Naive thymus-derived CD8-positive, alpha-beta T cell (primary cell): ENCODE results near the gene JADE2. TPM values are rescaled to one million over a fixed set of nuclear protein-coding genes. Genes with fewer than 3 reads are reported as not detected.
A peak's percentile ranks its signal among the peaks of the same experiment; 100 is the strongest.
"Not testable (repeated sequence)": the region's sequence is repeated elsewhere in the genome, so short reads cannot be mapped to it uniquely, and the experiment has no call there.

Experiments used
- ATAC-seq, 2 donors: fragments of 150-1000 bp; cut with Tn5 transposase in 1 of 2; sonication (Bioruptor Pico), chemical (Tn5 transposase) in 1 of 2; 1 replicate in 1 of 2; 2 replicates in 1 of 2; pipeline ENCODE4 v1.10.0; 2021; ENCODE audit warnings: mild to moderate bottlenecking in 2 of 2, moderate library complexity in 2 of 2
- POLR2A ChIA-PET: fragments of 350-600 bp; sonication (Branson Sonifier 250); formaldehyde crosslinking; loops from one replicate; lab custom pipeline; 2021; ENCODE audit warnings: antibody characterized with exemption; lab: Charles Lee
- DNase-seq, 10 donors: peaks; one replicate each; pipeline versions ENCODE4 v3.0.0 to v3.0.0-alpha.2; 2020 to 2022
- H3K27ac Mint-ChIP-seq, 10 donors: one replicate each; pipeline ENCODE4 v1.8.0; 2020 to 2022; ENCODE audit warnings: mild to moderate bottlenecking in 10 of 10, mixed read lengths in 10 of 10, moderate library complexity in 4 of 10, inconsistent platforms in 1 of 10
- H3K27me3 Mint-ChIP-seq, 5 donors: one replicate each; pipeline ENCODE4 v1.8.0; 2021 to 2022; ENCODE audit warnings: mixed read lengths in 5 of 5
- H3K36me3 Mint-ChIP-seq, 3 donors: one replicate each; pipeline ENCODE4 v1.8.0; 2020 to 2022; ENCODE audit warnings: mixed read lengths in 3 of 3, mild to moderate bottlenecking in 2 of 3, inconsistent platforms in 1 of 3
- H3K4me1 Mint-ChIP-seq, 4 donors: one replicate each; pipeline ENCODE4 v1.8.0; 2021 to 2022; ENCODE audit warnings: mixed read lengths in 4 of 4
- H3K4me3 Mint-ChIP-seq, 10 donors: one replicate each; pipeline ENCODE4 v1.8.0; 2020 to 2022; ENCODE audit warnings: mild to moderate bottlenecking in 10 of 10, mixed read lengths in 10 of 10, moderate library complexity in 6 of 10, inconsistent platforms in 1 of 10
- H3K9me3 Mint-ChIP-seq, 9 donors: one replicate each; pipeline ENCODE4 v1.8.0; 2020 to 2022; ENCODE audit warnings: mixed read lengths in 9 of 9, mild to moderate bottlenecking in 3 of 9, inconsistent platforms in 1 of 9, moderate library complexity in 1 of 9
- polyA plus RNA-seq, 3 donors: library from polyadenylated mRNA; unstranded; fragments of 300-500 nt; fragmentation: Illumina TruSeq; gene quantifications; one replicate each; pipeline ENCODE4 v1.2.3, GENCODE V29; 2021
- total RNA-seq, 8 experiments: library from RNA in 2 of 8; stranded (reverse) in 2 of 8; gene quantifications; one replicate each; pipeline ENCODE4 v1.2.3 and lab custom pipeline; 2021 to 2026

JADE2 gene
- total and polyA plus RNA-seq, 5 experiments from 2014 or later: 24.3 to 262 (median 38.9) TPM

- POLR2A ChIA-PET: interaction anchor here (0.6 to 2.5 kb wide), 5 partner anchors 11 to 100 kb away, joined by 3 to 11 read pairs (median 3); partner anchors contain the start of genes CDKN2AIPNL and JADE2
- Mint-ChIP-seq H3K4me1 (peaks cover 6 to 10% (median 7%) of the 10 kb centered on the region in 4 donors), H3K36me3 (no peaks in the 10 kb centered on the region), H3K9me3 (no peaks in the 10 kb centered on the region), H3K27me3 (no peaks in the 10 kb centered on the region), H3K27ac (peak overlapping the region in 7 of 10 donors; percentile 2 to 70 (median 29)), H3K4me3 (no peak overlapping the region)
- DNase-seq: no peak
- ATAC-seq: peak; percentile 23 to 52
These were observed 14.3 kb upstream of the JADE2 start for GRCh38 chr5:134510970-134511795.

DNA sequence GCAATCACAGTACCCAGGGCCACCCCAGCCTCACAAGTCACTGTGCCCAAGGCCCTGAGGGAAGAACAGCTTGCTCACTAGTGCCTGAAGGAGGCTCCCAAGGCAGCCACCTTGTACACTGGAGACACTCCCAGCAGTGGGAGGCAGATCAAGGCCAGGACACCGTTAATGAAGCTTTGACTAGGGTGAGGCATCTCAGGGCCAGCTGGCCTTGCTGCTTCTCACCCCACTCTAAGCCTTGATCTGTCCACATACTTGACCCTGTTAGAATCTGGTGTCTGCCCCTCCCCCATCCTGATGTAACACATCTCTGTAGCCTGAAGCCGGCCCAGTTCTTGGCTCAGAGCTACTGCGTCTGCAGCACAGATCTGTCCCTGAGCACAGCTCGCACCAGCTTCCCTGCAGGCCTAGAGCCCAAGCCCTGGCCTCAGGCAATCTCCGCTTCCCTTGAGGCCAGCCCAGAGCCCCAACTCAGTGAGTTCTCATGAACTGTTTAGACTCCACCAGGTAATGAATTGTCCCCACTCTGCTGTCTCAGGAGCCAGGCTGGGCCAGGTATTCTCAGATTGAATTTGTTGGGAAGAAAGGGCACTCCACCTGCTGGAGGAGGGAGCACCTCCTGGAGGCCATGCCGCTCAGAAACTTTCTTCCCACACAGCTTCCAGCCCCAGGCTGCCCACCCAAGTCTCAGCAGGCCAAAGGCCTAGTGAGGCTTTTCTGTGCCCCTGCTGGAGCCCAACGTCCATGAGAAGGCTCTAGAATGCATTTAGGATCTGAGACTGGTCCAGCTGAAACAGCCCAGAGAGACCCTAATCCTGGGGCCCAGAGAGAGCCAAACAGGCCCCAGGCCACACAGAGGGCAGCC, 13.4 kb upstream of the JADE2 start:
- H3K4me1 Mint-ChIP-seq: peaks cover 6 to 10% (median 7%) of the 10 kb centered on the region in 4 donors
- ATAC-seq: no peak
- H3K9me3 Mint-ChIP-seq: no peaks in the 10 kb centered on the region
- no peak overlapping the region for H3K4me3 Mint-ChIP-seq
- H3K27ac Mint-ChIP-seq: peak overlapping the region in 4 of 10 donors; percentile 34 to 70 (median 42)
- H3K27me3 Mint-ChIP-seq: no peaks in the 10 kb centered on the region
- H3K36me3 Mint-ChIP-seq: no peaks in the 10 kb centered on the region
- POLR2A ChIA-PET: interaction anchor here (0.8 to 2.5 kb wide), 4 partner anchors 12 to 101 kb away, joined by 3 to 11 read pairs (median 6); partner anchors contain the start of genes CDKN2AIPNL and JADE2
- no peak for DNase-seq

DNA sequence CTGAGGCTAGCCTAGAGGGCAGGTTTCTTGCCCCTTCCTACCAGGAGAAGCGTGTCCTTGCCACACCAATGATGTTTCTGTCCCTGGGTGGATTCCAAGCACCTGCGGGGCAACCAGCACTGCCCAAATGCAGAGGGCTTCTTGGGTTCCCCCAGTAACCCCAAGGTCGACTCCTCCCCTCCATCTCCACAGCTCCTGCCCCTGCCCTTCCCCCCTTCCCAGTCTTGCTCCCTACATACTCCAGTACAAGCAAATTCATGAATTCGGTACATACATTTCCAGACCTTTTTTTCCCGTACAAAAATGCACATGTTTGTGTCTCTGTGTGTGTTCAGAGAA, 12.8 kb upstream of the JADE2 start:
- H3K4me1 Mint-ChIP-seq: peaks cover 6 to 7% (median 7%) of the 10 kb centered on the region in 4 donors
- no peak overlapping the region for H3K4me3 Mint-ChIP-seq

GRCh38 chr5:134515801-134516200, 9.7 kb upstream of the JADE2 start:
- no peaks in the 10 kb centered on the region for H3K27me3 Mint-ChIP-seq
- H3K9me3 Mint-ChIP-seq: no peaks in the 10 kb centered on the region
- POLR2A ChIA-PET: interaction anchor here (1.0 kb wide), 1 partner anchor 8 kb away, joined by 3 read pairs; no protein-coding TSS in a partner anchor

More for the DNA sequence above, 12.8 kb upstream of the JADE2 start:
- no peak for DNase-seq
- H3K9me3 Mint-ChIP-seq: no peaks in the 10 kb centered on the region
- no peaks in the 10 kb centered on the region for H3K27me3 Mint-ChIP-seq
- no peak for ATAC-seq
- H3K27ac Mint-ChIP-seq: no peak overlapping the region
- no peaks in the 10 kb centered on the region for H3K36me3 Mint-ChIP-seq
- POLR2A ChIA-PET: no interaction called here

DNA sequence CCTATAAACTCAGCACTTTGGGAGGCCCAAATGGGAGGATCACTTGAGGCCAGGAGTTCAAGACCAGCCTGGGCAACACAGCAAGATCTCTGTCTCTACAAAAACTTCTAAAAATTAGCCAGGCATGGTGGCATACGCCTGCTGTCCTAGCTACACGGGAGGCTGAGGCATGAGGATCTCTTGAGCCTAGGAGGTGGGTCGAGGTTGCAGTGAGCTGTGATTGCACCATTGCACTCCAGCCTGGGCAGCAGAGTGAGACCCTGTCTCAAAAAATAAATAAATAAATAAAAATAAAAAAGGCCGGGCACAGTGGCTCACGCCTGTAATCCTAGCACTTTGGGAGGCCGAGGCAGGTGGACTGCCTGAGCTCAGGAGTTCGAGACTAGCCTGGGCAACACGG, 8.5 kb upstream of the JADE2 start:
- POLR2A ChIA-PET, H3K27ac Mint-ChIP-seq, H3K4me1 Mint-ChIP-seq, H3K27me3 Mint-ChIP-seq, DNase-seq, ATAC-seq, H3K9me3 Mint-ChIP-seq, H3K36me3 Mint-ChIP-seq, H3K4me3 Mint-ChIP-seq: not testable (repeated sequence)

More at GRCh38 chr5:134515801-134516200, 9.7 kb upstream of the JADE2 start:
- H3K27ac Mint-ChIP-seq: no peak overlapping the region
- H3K4me1 Mint-ChIP-seq: peaks cover 6% of the 10 kb centered on the region in 4 donors
- DNase-seq (no peak), ATAC-seq (no peak)
- no peaks in the 10 kb centered on the region for H3K36me3 Mint-ChIP-seq
- no peak overlapping the region for H3K4me3 Mint-ChIP-seq

- Mint-ChIP-seq H3K4me3 (no peak overlapping the region), H3K4me1 (peaks cover 0 to 3% (median under 1%) of the 10 kb centered on the region in 4 donors), H3K27ac (no peak overlapping the region), H3K9me3 (no peaks in the 10 kb centered on the region), H3K27me3 (no peaks in the 10 kb centered on the region), H3K36me3 (no peaks in the 10 kb centered on the region)
- DNase-seq (no peak), ATAC-seq (no peak)
- POLR2A ChIA-PET: interaction anchor here (1.2 kb wide), 1 partner anchor 106 kb away, joined by 3 read pairs; the partner anchor contains the start of gene CDKN2AIPNL
These were observed 7.9 kb upstream of the JADE2 start for GRCh38 chr5:134517553-134517952.

- Mint-ChIP-seq H3K4me1 (peaks cover 8 to 11% (median 9%) of the 10 kb centered on the region in 4 donors), H3K4me3 (no peak overlapping the region), H3K27ac (no peak overlapping the region)
These were observed 5.5 kb upstream of the JADE2 start for GRCh38 chr5:134519989-134520388.

DNA sequence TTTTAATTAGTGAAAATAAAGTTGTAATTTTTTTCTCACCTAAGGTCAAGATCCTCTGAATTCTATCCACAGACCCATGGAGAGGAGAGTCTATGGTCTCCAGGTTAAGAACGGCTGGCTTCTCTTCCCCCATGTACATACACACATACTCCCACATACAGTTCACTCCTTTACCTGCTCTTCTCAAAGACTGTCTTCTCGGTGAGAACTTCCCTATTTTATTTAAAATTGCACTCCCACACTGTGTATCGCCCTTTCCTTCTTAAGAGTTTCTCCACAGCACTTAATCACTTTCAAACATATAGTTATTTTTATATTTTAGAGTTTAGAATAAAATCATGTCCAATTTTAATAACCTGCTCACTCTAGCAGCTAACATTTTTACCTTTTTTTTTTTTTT, 3.6 kb upstream of the JADE2 start:
- H3K4me3 Mint-ChIP-seq: no peak overlapping the region
- H3K36me3 Mint-ChIP-seq: no peaks in the 10 kb centered on the region
- H3K27ac Mint-ChIP-seq: peak overlapping the region in 5 of 10 donors; percentile 4 to 79 (median 56)
- no peaks in the 10 kb centered on the region for H3K9me3 Mint-ChIP-seq
- POLR2A ChIA-PET: interaction anchor here (1.0 to 7.7 kb wide), 2 partner anchors 11 to 109 kb away, joined by 3 to 137 read pairs; partner anchors contain the start of gene CDKN2AIPNL
- no peaks in the 10 kb centered on the region for H3K27me3 Mint-ChIP-seq
- H3K4me1 Mint-ChIP-seq: peaks cover 8 to 11% (median 9%) of the 10 kb centered on the region in 4 donors
- DNase-seq (no peak), ATAC-seq (no peak)

More at GRCh38 chr5:134519989-134520388, 5.5 kb upstream of the JADE2 start:
- H3K27me3 Mint-ChIP-seq: no peaks in the 10 kb centered on the region
- ATAC-seq (no peak), DNase-seq (no peak)
- no peaks in the 10 kb centered on the region for H3K9me3 Mint-ChIP-seq
- H3K36me3 Mint-ChIP-seq: no peaks in the 10 kb centered on the region
- POLR2A ChIA-PET: interaction anchor here (0.7 to 1.3 kb wide), 3 partner anchors 8 to 108 kb away, joined by 4 to 6 read pairs (median 6); partner anchors contain the start of gene CDKN2AIPNL

GRCh38 chr5:134523543-134524271, 1.8 kb upstream of the JADE2 start:
- H3K9me3 Mint-ChIP-seq: no peaks in the 10 kb centered on the region
- H3K36me3 Mint-ChIP-seq: peaks cover 0 to 2% (median 0%) of the 10 kb centered on the region in 3 donors
- H3K27me3 Mint-ChIP-seq: no peaks in the 10 kb centered on the region
- ATAC-seq: no peak
- peak overlapping the region; percentile 81 to 100 (median 96) for H3K4me3 Mint-ChIP-seq
- DNase-seq: no peak
- H3K27ac Mint-ChIP-seq: peak overlapping the region; percentile 96 to 100 (median 100)
- POLR2A ChIA-PET: interaction anchor here (0.6 to 7.7 kb wide), 15 partner anchors 8 to 1418 kb away, joined by 3 to 137 read pairs (median 11); partner anchors contain the start of genes C5orf24, CDKL3, CDKN2AIPNL and PPP2CA
- H3K4me1 Mint-ChIP-seq: peaks cover 13 to 21% (median 18%) of the 10 kb centered on the region in 4 donors

DNA sequence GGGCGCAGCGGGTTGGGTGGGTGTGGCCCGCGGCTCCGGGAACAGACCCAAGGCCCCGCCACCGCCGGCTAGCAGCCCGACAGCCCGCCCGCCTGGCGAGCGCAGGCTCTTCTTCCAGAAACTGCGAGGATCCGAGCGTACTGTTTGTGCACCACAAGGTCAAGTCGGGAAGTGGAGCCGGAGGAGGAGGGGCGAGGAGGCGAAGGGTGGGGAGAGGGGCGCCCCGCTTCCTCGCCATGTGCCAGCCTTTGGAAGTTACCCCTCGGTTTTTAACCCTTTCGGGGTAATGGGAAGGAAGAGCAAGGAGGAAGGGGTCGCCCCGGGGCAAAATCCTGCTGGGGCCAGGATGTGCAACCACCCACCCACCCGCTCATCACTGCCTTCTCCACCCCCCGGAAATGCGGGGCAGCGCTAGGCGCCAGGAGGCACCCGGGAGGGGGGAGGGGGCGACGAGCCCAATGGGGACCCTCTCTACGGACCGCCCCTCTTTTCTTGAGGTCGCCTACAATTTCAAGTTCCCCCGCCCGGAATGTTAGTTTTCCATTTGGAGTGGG, 1.1 kb upstream of the JADE2 start:
- peak; percentile 59 to 87 (median 72) for DNase-seq
- H3K36me3 Mint-ChIP-seq: peaks cover 0 to 2% (median 0%) of the 10 kb centered on the region in 3 donors
- no peaks in the 10 kb centered on the region for H3K9me3 Mint-ChIP-seq
- no peaks in the 10 kb centered on the region for H3K27me3 Mint-ChIP-seq
- peaks cover 17 to 27% (median 24%) of the 10 kb centered on the region in 4 donors for H3K4me1 Mint-ChIP-seq
- peak overlapping the region; percentile 92 to 100 (median 96) for H3K4me3 Mint-ChIP-seq
- peak overlapping the region; percentile 96 to 100 (median 100) for H3K27ac Mint-ChIP-seq
- POLR2A ChIA-PET: interaction anchor here (0.6 to 7.7 kb wide), 34 partner anchors 9 to 1473 kb away, joined by 3 to 137 read pairs (median 4); partner anchors contain the start of genes C5orf24, CAMLG, CDKL3 and CDKN2AIPNL
- ATAC-seq: peak; percentile 21 to 33
